Endothelial cell of umbilical vein (primary cell): ENCODE data around the gene RASL10B. TPM values are rescaled to one million over a fixed set of nuclear protein-coding genes. Genes with fewer than 3 reads are reported as not detected.

ENCODE experiments used
- BruUV-seq: library from RNA; stranded (reverse); fragments of 400-500 nt; replicated peaks from 2 replicates; lab custom pipeline; 2021; lab: Mats Ljungman, UMichigan
- CTCF ChIA-PET: fragments of 300-600, 350-600 bp; sonication (Branson Sonifier 250); formaldehyde crosslinking; loops from one replicate; lab custom pipeline; 2021; ENCODE audit warnings: antibody characterized with exemption, inconsistent platforms; lab: Charles Lee
- POLR2A ChIA-PET: fragments of 300-600, 350-600 bp; sonication (Branson Sonifier 250); formaldehyde crosslinking; loops from one replicate; lab custom pipeline; 2021; ENCODE audit warnings: antibody characterized with exemption, inconsistent platforms; lab: Charles Lee
- DNase-seq: peaks from one replicate; pipeline ENCODE4 v3.0.0-alpha.2; 2011; ENCODE audit warnings: low read depth, low spot score
- FAIRE-seq: peaks from 2 replicates; lab custom pipeline; 2011; peaks lifted over from hg19 to GRCh38; lab: Jason Lieb, UNC
- H2AFZ ChIP-seq: 2 replicates; pipeline ENCODE4 v1.6.0; 2012; ENCODE audit warnings: low read depth, low read length, control low read depth, inconsistent platforms
- H3K27ac ChIP-seq: 2 replicates; pipeline ENCODE4 v1.5.1; 2011; ENCODE audit warnings: low read depth, mild to moderate bottlenecking, control low read depth, low read length, moderate library complexity; ENCODE audit not compliant: insufficient read depth
- H3K27me3 ChIP-seq, 2 experiments: 2 replicates each; pipeline versions ENCODE4 v1.6.0 to v1.6.1; 2011; ENCODE audit warnings: low read length in 2 of 2, mixed read lengths in 1 of 2; ENCODE audit not compliant: control insufficient read depth in 2 of 2, insufficient read depth in 2 of 2
- H3K36me3 ChIP-seq, 2 experiments: 2 replicates in 1 of 2; 3 replicates in 1 of 2; pipeline ENCODE4 v1.5.1; 2011; ENCODE audit warnings: low read length in 2 of 2, mild to moderate bottlenecking in 1 of 2, moderate library complexity in 1 of 2; ENCODE audit not compliant: control insufficient read depth in 2 of 2, insufficient read depth in 2 of 2; ENCODE audit errors: extremely low read depth in 1 of 2
- H3K4me1 ChIP-seq: 3 replicates; pipeline ENCODE4 v1.5.1; 2011; ENCODE audit warnings: mild to moderate bottlenecking, low read length; ENCODE audit not compliant: control insufficient read depth, insufficient read depth; ENCODE audit errors: extremely low read depth
- H3K4me2 ChIP-seq: 2 replicates; pipeline ENCODE4 v1.6.1; 2011; ENCODE audit warnings: low read length, control low read depth, mixed read lengths; ENCODE audit not compliant: insufficient read depth
- H3K4me3 ChIP-seq, 3 experiments: fragments of 200-600 bp in 1 of 3; sonication (generic), shearing (Covaris generic) in 1 of 3; replicated peaks in 1 of 3; 2 replicates each; pipeline ENCODE4 v1.5.1; 2011 to 2016; ENCODE audit warnings: control low read depth in 3 of 3, low read length in 3 of 3, mild to moderate bottlenecking in 2 of 3, inconsistent platforms in 1 of 3, low read depth in 1 of 3, moderate library complexity in 1 of 3; ENCODE audit not compliant: insufficient read depth in 1 of 3
- H3K79me2 ChIP-seq: 2 replicates; pipeline ENCODE4 v1.6.0; 2012; ENCODE audit warnings: low read length, inconsistent platforms; ENCODE audit not compliant: control insufficient read depth, insufficient read depth
- H3K9ac ChIP-seq: replicated peaks from 2 replicates; pipeline ENCODE3; 2011; ENCODE audit warnings: low read length, control low read depth; ENCODE audit not compliant: insufficient read depth; ENCODE audit errors: extremely low read depth
- H3K9me1 ChIP-seq: replicated peaks from 3 replicates; pipeline ENCODE4 v1.6.0; 2011; ENCODE audit warnings: mild to moderate bottlenecking, low read length; ENCODE audit not compliant: control insufficient read depth, insufficient read depth; ENCODE audit errors: extremely low read depth
- H3K9me3 ChIP-seq: replicated peaks from 2 replicates; pipeline ENCODE4 v1.5.1; 2012; ENCODE audit warnings: low read length, inconsistent platforms; ENCODE audit not compliant: control insufficient read depth, insufficient read depth
- H4K20me1 ChIP-seq: replicated peaks from 2 replicates; pipeline ENCODE3; 2011; ENCODE audit warnings: mild to moderate bottlenecking, low read length; ENCODE audit not compliant: control insufficient read depth, insufficient read depth; ENCODE audit errors: extremely low read depth
- EZH2 ChIP-seq: IDR thresholded peaks from 2 replicates; pipeline ENCODE4 v1.6.1; 2012; ENCODE audit warnings: borderline replicate concordance, low read depth, mild to moderate bottlenecking, moderate library complexity, low read length, inconsistent platforms; ENCODE audit not compliant: severe bottlenecking
- FOS ChIP-seq: IDR thresholded peaks from 2 replicates; pipeline ENCODE4 v1.6.1; 2011; ENCODE audit warnings: mild to moderate bottlenecking, low read length, moderate library complexity, borderline replicate concordance; ENCODE audit not compliant: insufficient read depth
- GATA2 ChIP-seq: IDR thresholded peaks from 2 replicates; pipeline ENCODE4 v1.7.0; 2011; ENCODE audit warnings: low read depth, mild to moderate bottlenecking, moderate library complexity, mixed read lengths, low read length; ENCODE audit not compliant: insufficient read length, insufficient read depth
- JUN ChIP-seq: IDR thresholded peaks from 2 replicates; pipeline ENCODE4 v1.6.1; 2011; ENCODE audit warnings: borderline replicate concordance, low read depth; ENCODE audit not compliant: insufficient read length, insufficient read depth
- MYC ChIP-seq: IDR thresholded peaks from one replicate; pipeline ENCODE4 v1.6.1; 2011; ENCODE audit warnings: mild to moderate bottlenecking, low read depth, low read length
- POLR2A ChIP-seq: IDR thresholded peaks from 2 replicates; pipeline ENCODE4 v1.6.1; 2012; ENCODE audit warnings: low read depth, mild to moderate bottlenecking, control low read depth, low read length
- POLR2AphosphoS5 ChIP-seq: IDR thresholded peaks from 2 replicates; pipeline ENCODE4 v1.6.1; 2012; ENCODE audit warnings: low read depth, mild to moderate bottlenecking, control low read depth, low read length, moderate library complexity; ENCODE audit not compliant: insufficient read depth
- dilution Hi-C: fragments of 300-500 bp; cut with MboI; formaldehyde crosslinking; loops from one replicate; pipeline ENCODE4 v1.15.0; 2019; ENCODE audit warnings: low sequenced_read_pairs; ENCODE audit not compliant: extremely low pct_ligation_motif_present
- intact Hi-C: fragments of 100-400 bp; cut with micrococcal nuclease; formaldehyde crosslinking; loops from one replicate; pipeline ENCODE4 v1.10.0; 2022
- polyA plus RNA-seq, 4 experiments: library from polyadenylated mRNA; depleted of rRNA in 3 of 4; stranded (reverse) in 3 of 4; unstranded in 1 of 4; fragments of >200 nt; gene quantifications; 2 replicates each; pipeline versions ENCODE4 v1.2.1 to v1.2.3, GENCODE V29; 2011 to 2012; ENCODE audit warnings: missing spikeins in 1 of 4
- total RNA-seq: library from RNA; stranded (reverse); gene quantifications from 2 replicates; pipeline ENCODE4 v1.2.3, GENCODE V29; 2021
- TF ChIP-seq, protein P1 (sequence below), 2 donors: IDR thresholded peaks; 1 replicate in 1 of 2; 2 replicates in 1 of 2; pipeline ENCODE4 v1.5.1; 2011; ENCODE audit warnings: low read length in 2 of 2, mild to moderate bottlenecking in 2 of 2, moderate library complexity in 2 of 2, control low read depth in 1 of 2, inconsistent platforms in 1 of 2, low read depth in 1 of 2; ENCODE audit not compliant: insufficient read depth in 1 of 2; ENCODE audit errors: extremely low read depth in 1 of 2
- TF ChIP-seq, protein P2 (sequence below): IDR thresholded peaks from 2 replicates; pipeline ENCODE4 v1.6.1; 2011; ENCODE audit not compliant: insufficient read depth, insufficient read length

RASL10B gene
- total and polyA plus RNA-seq, 2 donors (not counting 3 experiments of a cell fraction or from before 2014, with no cell fraction given), result 0.19 to 0.71 TPM

GRCh38 chr17:35744830-35745229, 13.4 kb downstream of the RASL10B start:
- no peaks in the 10 kb centered on the region for H3K9me1 ChIP-seq
- no TSS peak for BruUV-seq
- FAIRE-seq (no peak), DNase-seq (no peak)
- no peak overlapping the region for H3K4me3 ChIP-seq
- dilution Hi-C loops, result loop anchor here (25.0 kb wide), 1 partner anchor 133 kb away; no protein-coding TSS in a partner anchor
- no peaks in the 10 kb centered on the region for H4K20me1 ChIP-seq
- H3K36me3 ChIP-seq, result no peaks in the 10 kb centered on the region
- H3K4me2 ChIP-seq, result no peak overlapping the region
- intact Hi-C loops, result no loop called here
- H3K4me1 ChIP-seq, result no peaks in the 10 kb centered on the region
- peaks cover 34 to 39% of the 10 kb centered on the region in 2 experiments for H3K27me3 ChIP-seq
- no peaks in the 10 kb centered on the region for H3K79me2 ChIP-seq
- POLR2A ChIA-PET, result no interaction called here
- CTCF ChIA-PET, result interaction anchor here (1.4 to 6.7 kb wide), 3 partner anchors 19 to 206 kb away, joined by 4 to 270 read pairs (median 13); no protein-coding TSS in a partner anchor
- no peak overlapping the region for H3K9ac ChIP-seq
- H3K9me3 ChIP-seq, result no peaks in the 10 kb centered on the region
- H2AFZ ChIP-seq, result no peak overlapping the region
- TF ChIP-seq EZH2 (no peak), POLR2A (no peak), POLR2AphosphoS5 (no peak), FOS (no peak), MYC (no peak), JUN (no peak), GATA2 (no peak)
- TF ChIP-seq, protein P1, sequence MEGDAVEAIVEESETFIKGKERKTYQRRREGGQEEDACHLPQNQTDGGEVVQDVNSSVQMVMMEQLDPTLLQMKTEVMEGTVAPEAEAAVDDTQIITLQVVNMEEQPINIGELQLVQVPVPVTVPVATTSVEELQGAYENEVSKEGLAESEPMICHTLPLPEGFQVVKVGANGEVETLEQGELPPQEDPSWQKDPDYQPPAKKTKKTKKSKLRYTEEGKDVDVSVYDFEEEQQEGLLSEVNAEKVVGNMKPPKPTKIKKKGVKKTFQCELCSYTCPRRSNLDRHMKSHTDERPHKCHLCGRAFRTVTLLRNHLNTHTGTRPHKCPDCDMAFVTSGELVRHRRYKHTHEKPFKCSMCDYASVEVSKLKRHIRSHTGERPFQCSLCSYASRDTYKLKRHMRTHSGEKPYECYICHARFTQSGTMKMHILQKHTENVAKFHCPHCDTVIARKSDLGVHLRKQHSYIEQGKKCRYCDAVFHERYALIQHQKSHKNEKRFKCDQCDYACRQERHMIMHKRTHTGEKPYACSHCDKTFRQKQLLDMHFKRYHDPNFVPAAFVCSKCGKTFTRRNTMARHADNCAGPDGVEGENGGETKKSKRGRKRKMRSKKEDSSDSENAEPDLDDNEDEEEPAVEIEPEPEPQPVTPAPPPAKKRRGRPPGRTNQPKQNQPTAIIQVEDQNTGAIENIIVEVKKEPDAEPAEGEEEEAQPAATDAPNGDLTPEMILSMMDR (IDR thresholded peaks at IDR 0.05; ENCODE audit: extremely low read depth in 1 of 2, insufficient read depth in 1 of 2, low read depth in 1 of 2, low read length in 2 of 2), result no peak
- TF ChIP-seq, protein P2, sequence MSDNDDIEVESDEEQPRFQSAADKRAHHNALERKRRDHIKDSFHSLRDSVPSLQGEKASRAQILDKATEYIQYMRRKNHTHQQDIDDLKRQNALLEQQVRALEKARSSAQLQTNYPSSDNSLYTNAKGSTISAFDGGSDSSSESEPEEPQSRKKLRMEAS, result no peak
- no peak overlapping the region for H3K27ac ChIP-seq
